ENCODE results near the gene RNH1.

DNA sequence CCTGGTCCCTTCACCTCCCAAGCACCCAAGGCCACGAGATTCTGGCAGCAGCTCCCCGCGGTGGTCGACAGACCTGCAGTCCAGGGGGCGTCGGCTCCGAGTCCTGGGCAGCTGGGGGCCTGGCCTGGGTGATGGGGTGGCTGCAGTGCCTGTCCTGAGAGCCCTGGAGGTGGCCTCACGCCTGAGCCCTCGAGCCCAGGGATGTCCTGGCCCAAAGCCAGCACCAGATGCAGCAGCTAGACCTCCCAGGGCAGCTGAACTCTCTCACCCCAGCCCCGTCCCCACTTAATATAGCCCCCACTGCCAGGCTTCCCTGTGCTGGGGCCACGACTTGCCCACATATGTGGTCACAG lies 46.9 kb upstream of the RNH1 start:
- no peak for TF ChIP-seq SPI1 (IDR thresholded peaks at IDR 0.05; ENCODE audit: low read depth, low read length)
- no peak for TF ChIP-seq POLR2A (IDR thresholded peaks at IDR 0.05; ENCODE audit: low read depth, low read length)
- TF ChIP-seq POLR2AphosphoS5 (IDR thresholded peaks at IDR 0.05; ENCODE audit: low read depth, low read length) = no peak
